Keratinocyte (primary cell): Measurements from ENCODE around the gene IP6K2. TPM values are rescaled to one million over a fixed set of nuclear protein-coding genes. Genes with fewer than 3 reads are reported as not detected.

Experiments
- DNase-seq: peaks from one replicate; pipeline ENCODE4 v3.0.0-alpha.2; 2011; ENCODE audit warnings: low read depth, missing footprints, low spot score
- FAIRE-seq: peaks from 2 replicates; lab custom pipeline; 2011; peaks lifted over from hg19 to GRCh38; lab: Jason Lieb, UNC
- H2AFZ ChIP-seq: 2 replicates; pipeline ENCODE4 v1.6.0; 2012; ENCODE audit warnings: low read length, control low read depth, inconsistent platforms; ENCODE audit not compliant: control insufficient read depth
- H3K27ac ChIP-seq: 2 replicates; pipeline ENCODE4 v1.5.1; 2011; ENCODE audit warnings: low read length; ENCODE audit not compliant: control insufficient read depth, insufficient read depth
- H3K27me3 ChIP-seq: 3 replicates; pipeline ENCODE4 v1.6.0; 2011; ENCODE audit warnings: low read length; ENCODE audit not compliant: control insufficient read depth, insufficient read depth; ENCODE audit errors: extremely low read depth
- H3K36me3 ChIP-seq, 2 experiments: 2 replicates in 1 of 2; 3 replicates in 1 of 2; pipeline ENCODE4 v1.5.1; 2011; ENCODE audit warnings: low read length in 2 of 2, mild to moderate bottlenecking in 1 of 2; ENCODE audit not compliant: control insufficient read depth in 2 of 2, insufficient read depth in 2 of 2; ENCODE audit errors: extremely low read depth in 1 of 2
- H3K4me1 ChIP-seq: 3 replicates; pipeline ENCODE4 v1.5.1; 2011; ENCODE audit warnings: low read length; ENCODE audit not compliant: control insufficient read depth, insufficient read depth; ENCODE audit errors: extremely low read depth
- H3K4me2 ChIP-seq: 3 replicates; pipeline ENCODE4 v1.6.0; 2011; ENCODE audit warnings: low read depth, low read length; ENCODE audit not compliant: control insufficient read depth, insufficient read depth; ENCODE audit errors: extremely low read depth
- H3K4me3 ChIP-seq, 3 experiments: fragments of 200-600 bp in 1 of 3; sonication (generic) in 1 of 3; 2 replicates in 2 of 3; 3 replicates in 1 of 3; pipeline ENCODE4 v1.5.1; 2011 to 2016; ENCODE audit warnings: low read length in 3 of 3, mild to moderate bottlenecking in 3 of 3, control low read depth in 2 of 3, inconsistent platforms in 1 of 3, low read depth in 1 of 3, mixed read lengths in 1 of 3, mixed run types in 1 of 3, moderate library complexity in 1 of 3; ENCODE audit not compliant: control insufficient read depth in 2 of 3, insufficient read depth in 2 of 3; ENCODE audit errors: extremely low read depth in 1 of 3
- H3K79me2 ChIP-seq: 2 replicates; pipeline ENCODE4 v1.6.0; 2012; ENCODE audit warnings: low read length; ENCODE audit not compliant: control insufficient read depth, insufficient read depth
- H3K9ac ChIP-seq: 3 replicates; pipeline ENCODE4 v1.6.0; 2011; ENCODE audit warnings: low read length; ENCODE audit not compliant: control insufficient read depth, insufficient read depth; ENCODE audit errors: extremely low read depth
- H3K9me1 ChIP-seq: 3 replicates; pipeline ENCODE4 v1.6.0; 2011; ENCODE audit warnings: low read length; ENCODE audit not compliant: control insufficient read depth, insufficient read depth; ENCODE audit errors: extremely low read depth
- H3K9me3 ChIP-seq: 2 replicates; pipeline ENCODE4 v1.5.1; 2012; ENCODE audit warnings: low read depth, low read length; ENCODE audit not compliant: control insufficient read depth
- H4K20me1 ChIP-seq: 3 replicates; pipeline ENCODE4 v1.6.0; 2011; ENCODE audit warnings: low read length; ENCODE audit not compliant: control insufficient read depth, insufficient read depth; ENCODE audit errors: extremely low read depth
- CTCF ChIP-seq, 3 experiments: IDR thresholded peaks in 1 of 3; conservative IDR thresholded peaks in 1 of 3; optimal IDR thresholded peaks in 1 of 3; 2 replicates in 2 of 3; 3 replicates in 1 of 3; pipeline versions ENCODE3 to v1.5.1; 2011; ENCODE audit warnings: low read length in 3 of 3, mild to moderate bottlenecking in 3 of 3, moderate library complexity in 2 of 3, control low read depth in 1 of 3, inconsistent platforms in 1 of 3; ENCODE audit not compliant: insufficient read depth in 2 of 3; ENCODE audit errors: extremely low read depth in 1 of 3
- EZH2 ChIP-seq: IDR thresholded peaks from one replicate; pipeline ENCODE4 v1.6.1; 2012; ENCODE audit warnings: inconsistent platforms, mild to moderate bottlenecking, low read length, moderate library complexity
- dilution Hi-C: fragments of 300-500 bp; cut with MboI; formaldehyde crosslinking; loops from one replicate; pipeline ENCODE4 v1.7.0; 2020; ENCODE audit warnings: low sequenced_read_pairs; ENCODE audit not compliant: extremely low pct_ligation_motif_present
- polyA plus RNA-seq, 5 experiments: library from polyadenylated mRNA; depleted of rRNA in 3 of 5; stranded (reverse) in 3 of 5; stranded (forward) in 1 of 5; unstranded in 1 of 5; fragments of >200 nt; gene quantifications; 1 replicate in 1 of 5; 2 replicates in 3 of 5; 3 replicates in 1 of 5; pipeline versions ENCODE4 v1.2.1 to v1.2.3, GENCODE V29; 2011 to 2012; ENCODE audit warnings: missing spikeins in 2 of 5, low read depth in 1 of 5, low replicate concordance in 1 of 5

Gene IP6K2
- polyA plus RNA-seq, 1 donor (not counting 4 experiments of a cell fraction or from before 2014, with no cell fraction given) = 110 TPM

DNA sequence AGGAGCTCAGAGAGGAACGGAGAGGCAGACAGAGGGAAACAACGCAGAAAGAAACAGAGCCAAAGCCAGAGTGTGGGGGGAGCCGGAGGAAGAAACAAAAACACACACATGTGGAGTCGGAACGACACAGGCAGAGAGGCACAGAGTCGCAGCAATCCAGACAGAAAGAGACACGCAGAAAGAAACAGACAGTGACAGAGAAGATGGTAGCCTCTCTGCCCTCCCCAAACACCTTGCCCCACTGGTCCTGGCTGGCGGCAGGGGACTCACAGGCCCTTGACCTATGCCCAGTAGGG is 33.0 kb downstream of the IP6K2 start:
- Histone ChIP-seq H4K20me1 (no peaks in the 10 kb centered on the region), H3K36me3 (peaks cover 18 to 36% of the 10 kb centered on the region in 2 experiments), H3K9ac (no peak overlapping the region), H3K79me2 (peaks cover 17% of the 10 kb centered on the region), H3K4me2 (peak overlapping the region; percentile 98), H2AFZ (no peak overlapping the region), H3K27me3 (no peaks in the 10 kb centered on the region), H3K4me3 (no peak overlapping the region), H3K4me1 (peaks cover 40% of the 10 kb centered on the region), H3K9me1 (no peaks in the 10 kb centered on the region), H3K27ac (no peak overlapping the region), H3K9me3 (no peaks in the 10 kb centered on the region)
- no peak for DNase-seq
- TF ChIP-seq CTCF (optimal IDR thresholded peaks at IDR 0.05 in 1 of 3, IDR thresholded peaks at IDR 0.05 in 1 of 3, conservative IDR thresholded peaks at IDR 0.05 in 1 of 3; ENCODE audit: extremely low read depth in 1 of 3, insufficient read depth in 2 of 3, low read length in 3 of 3) = no peak
- no peak for TF ChIP-seq EZH2
- FAIRE-seq = no peak
- dilution Hi-C loops = no loop called here

- Histone ChIP-seq H2AFZ (no peak overlapping the region), H3K4me3 (no peak overlapping the region), H4K20me1 (no peaks in the 10 kb centered on the region), H3K27me3 (no peaks in the 10 kb centered on the region), H3K9me1 (no peaks in the 10 kb centered on the region), H3K36me3 (peaks cover 8 to 34% of the 10 kb centered on the region in 2 experiments), H3K4me1 (peaks cover 40% of the 10 kb centered on the region), H3K79me2 (peaks cover 17% of the 10 kb centered on the region), H3K9me3 (no peaks in the 10 kb centered on the region), H3K9ac (no peak overlapping the region), H3K4me2 (no peak overlapping the region), H3K27ac (no peak overlapping the region)
- FAIRE-seq (no peak), DNase-seq (no peak)
- TF ChIP-seq EZH2 = no peak
- no peak for TF ChIP-seq CTCF (optimal IDR thresholded peaks at IDR 0.05 in 1 of 3, IDR thresholded peaks at IDR 0.05 in 1 of 3, conservative IDR thresholded peaks at IDR 0.05 in 1 of 3; ENCODE audit: extremely low read depth in 1 of 3, insufficient read depth in 2 of 3, low read length in 3 of 3)
- dilution Hi-C loops = no loop called here
Measured at GRCh38 chr3:48682786-48683185, 34.2 kb downstream of the IP6K2 start.
